HG03280 (cell line): ENCODE measurements around the gene WDSUB1.
A peak's percentile ranks its signal among the peaks of the same experiment; 100 is the strongest.

Source experiments
- ATAC-seq: cut with Tn5 transposase; IDR thresholded peaks from one replicate; pipeline ENCODE4 v1.9.1; 2021; ENCODE audit warnings: mild to moderate bottlenecking, moderate library complexity; ENCODE audit not compliant: unreplicated experiment

WDSUB1 gene

DNA sequence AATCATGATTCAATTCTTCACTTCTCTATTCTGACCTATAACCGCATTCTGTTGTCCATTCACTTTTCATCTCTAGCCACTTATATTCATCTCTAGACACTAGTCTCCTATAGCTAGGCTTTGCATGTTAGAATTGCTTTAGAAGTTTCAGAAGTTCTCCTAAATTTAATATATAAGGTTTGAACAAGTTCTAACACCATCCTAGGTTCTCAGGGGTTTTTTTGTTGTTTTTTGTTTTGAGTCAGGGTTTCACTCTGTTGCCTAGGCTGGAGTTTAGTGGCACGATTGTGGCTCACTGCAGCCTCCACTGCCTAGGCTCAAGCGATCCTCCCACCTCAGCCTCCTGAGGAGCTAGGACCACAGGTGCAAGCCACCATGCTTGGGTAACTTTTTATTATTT lies 19.9 kb downstream of the WDSUB1 start:
- peak; percentile 45 for ATAC-seq

DNA sequence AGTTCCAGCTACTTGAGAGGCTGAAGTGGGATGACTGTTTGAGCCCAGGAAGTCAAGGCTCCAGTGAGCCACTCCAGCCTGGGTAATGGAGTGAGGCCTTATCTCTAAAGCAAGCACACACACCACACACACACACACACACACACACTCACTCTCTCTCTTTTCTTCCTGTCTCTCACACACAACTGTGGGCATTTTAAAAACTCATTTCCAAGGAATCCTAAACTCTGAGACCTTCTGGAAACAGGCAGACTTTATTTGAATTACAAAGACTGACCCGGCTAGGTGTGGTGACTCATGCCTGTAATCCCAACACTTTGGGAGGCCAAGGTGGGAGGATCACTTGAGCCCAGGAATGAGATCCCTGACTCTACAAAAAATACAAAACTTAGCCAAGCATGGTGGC lies 21.3 kb downstream of the WDSUB1 start:
- ATAC-seq = no peak

DNA sequence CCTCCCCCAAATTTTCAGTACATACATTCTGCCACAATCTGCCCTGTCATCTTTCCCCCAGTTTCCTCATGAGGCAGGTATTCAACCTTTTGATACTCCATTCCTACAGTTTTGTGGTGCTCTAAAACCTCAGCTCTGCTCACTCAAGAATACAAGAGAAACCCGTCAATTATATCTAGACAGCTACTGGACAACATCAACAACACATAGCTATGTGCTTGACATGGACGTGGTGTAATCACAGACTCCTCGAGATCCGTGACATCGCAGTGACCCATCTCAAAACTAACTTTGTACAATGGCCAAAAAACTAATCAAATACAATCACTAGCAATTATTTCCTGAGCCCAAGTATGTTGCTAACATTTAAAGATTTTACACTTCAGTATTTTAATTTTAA lies 23.6 kb downstream of the WDSUB1 start:
- no peak for ATAC-seq

DNA sequence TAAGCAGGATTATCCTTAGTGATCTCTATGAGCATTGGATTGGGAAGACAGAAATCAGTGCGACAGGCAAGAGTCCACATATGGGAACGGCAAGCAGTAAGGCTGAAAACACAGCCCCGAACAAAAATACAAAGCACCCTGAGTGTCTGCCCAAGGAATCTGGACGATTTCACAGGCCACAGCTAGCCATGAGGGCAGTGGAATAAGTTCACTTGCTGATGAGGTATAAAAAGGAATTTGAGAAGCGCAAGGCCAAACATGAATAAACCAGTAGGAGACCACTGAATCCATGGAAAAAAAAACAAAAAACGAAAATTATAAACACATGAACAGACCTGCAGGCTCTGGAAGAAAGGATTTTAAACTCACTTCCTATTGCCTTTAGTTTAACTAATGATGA lies 24.3 kb downstream of the WDSUB1 start:
- no peak for ATAC-seq

DNA sequence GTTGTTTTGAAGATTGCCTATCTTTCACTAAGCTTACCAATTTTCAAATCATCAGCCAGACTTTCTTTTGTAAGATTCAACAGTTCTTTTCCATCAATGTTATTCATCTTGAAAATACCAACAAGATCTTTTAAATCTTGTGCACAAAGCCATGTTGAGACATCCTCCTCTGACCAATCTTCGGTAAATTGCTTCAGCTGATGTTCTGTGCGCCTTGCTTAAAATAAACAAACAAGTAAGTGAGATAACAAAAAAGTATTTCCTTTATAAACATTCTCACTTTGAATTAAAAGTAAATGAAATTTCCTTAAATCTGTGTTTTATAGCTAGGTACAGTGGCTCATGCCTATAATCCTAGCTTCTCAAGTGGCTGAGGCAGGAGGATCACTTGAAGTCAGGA lies 30.3 kb downstream of the WDSUB1 start:
- ATAC-seq = no peak

DNA sequence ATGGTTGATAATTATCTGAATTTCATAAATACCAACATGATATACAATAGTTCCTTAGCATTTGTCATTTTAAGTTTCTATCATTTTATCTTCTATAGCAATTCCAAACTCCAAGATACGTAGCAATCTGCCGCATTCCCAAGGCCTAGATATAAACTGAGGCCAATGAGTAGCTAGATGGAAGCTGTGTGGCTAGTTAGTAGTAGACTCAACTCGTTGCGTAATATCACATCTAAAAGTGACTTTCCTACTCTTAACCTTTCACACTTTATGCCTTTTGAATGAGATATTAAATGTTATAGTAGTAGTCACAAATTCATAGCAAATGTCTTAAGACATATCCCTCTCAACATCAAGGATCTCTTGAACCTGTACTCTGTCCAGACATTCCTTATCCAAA lies 33.6 kb downstream of the WDSUB1 start:
- no peak for ATAC-seq

DNA sequence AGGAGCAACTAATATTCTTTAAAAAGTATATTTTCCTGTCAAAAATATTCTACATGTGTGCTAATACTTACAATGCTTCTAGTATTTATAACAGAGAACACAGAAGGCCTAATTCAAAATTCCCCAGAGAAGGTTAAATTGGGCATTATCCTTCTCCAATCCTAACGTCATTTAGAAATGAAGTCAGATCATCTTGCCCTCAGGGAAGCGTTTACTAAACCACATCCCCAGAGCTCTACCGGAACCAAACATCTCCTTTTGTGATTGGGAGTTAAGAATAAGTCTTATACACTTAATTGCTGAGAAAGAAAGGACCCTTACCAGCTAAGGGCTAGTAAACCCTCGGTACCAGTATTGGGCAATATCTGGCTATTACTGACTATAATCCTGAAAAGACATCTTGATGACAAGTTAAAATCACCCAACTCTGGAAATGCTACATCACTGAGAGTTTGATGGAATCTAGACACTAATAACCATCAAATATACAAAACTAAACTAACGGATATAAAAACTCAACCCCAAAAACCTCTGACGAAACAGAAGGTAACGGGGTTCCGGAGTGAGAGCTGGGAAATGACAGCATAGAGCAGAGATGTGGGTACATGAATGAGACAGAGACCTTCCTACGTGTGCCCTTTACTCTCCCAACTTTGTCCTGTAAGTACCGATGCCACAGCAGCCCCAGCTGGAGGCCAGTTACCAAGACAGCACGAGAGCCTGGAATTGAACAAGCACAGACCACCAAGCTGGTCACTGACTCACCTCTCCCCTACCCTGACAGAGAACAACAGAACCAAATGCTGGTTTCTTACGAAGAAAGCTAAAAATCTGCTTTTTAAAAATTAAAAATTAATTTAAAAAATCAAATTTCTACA lies 35.0 kb downstream of the WDSUB1 start:
- ATAC-seq = no peak

DNA sequence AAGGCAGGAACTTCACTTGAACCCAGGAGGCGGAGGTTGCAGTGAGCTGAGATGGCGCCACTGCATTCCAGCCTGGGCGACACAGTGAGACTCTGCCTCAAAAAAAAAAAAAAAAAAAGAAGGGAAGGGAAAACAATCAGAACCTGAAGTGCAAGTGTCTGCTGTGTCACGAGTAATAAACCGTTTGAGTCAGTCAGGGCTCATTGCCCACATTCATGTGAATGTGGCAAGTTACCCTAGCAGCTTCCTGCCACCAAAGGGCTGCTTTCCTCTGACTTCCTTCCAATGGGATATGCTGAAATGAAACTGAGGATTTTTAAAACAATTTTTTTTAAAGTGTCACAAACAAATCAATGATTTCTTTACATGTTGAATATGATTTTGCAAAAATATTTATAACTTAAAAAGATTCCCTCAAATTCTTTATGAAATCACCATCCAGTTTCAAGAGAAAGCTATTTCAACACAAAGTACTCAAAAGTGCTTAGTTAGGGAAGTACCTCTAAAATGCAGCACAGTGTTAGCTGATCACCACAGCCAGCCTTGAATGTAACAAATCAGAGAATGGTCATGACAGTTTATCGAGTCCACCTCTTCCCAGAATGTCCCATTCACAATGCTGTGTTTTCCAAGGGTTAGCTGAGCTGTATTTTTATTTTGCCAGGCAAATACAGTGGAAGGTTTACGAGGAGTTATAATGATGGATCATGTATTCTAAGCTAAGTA lies 36.4 kb downstream of the WDSUB1 start:
- ATAC-seq = no peak

DNA sequence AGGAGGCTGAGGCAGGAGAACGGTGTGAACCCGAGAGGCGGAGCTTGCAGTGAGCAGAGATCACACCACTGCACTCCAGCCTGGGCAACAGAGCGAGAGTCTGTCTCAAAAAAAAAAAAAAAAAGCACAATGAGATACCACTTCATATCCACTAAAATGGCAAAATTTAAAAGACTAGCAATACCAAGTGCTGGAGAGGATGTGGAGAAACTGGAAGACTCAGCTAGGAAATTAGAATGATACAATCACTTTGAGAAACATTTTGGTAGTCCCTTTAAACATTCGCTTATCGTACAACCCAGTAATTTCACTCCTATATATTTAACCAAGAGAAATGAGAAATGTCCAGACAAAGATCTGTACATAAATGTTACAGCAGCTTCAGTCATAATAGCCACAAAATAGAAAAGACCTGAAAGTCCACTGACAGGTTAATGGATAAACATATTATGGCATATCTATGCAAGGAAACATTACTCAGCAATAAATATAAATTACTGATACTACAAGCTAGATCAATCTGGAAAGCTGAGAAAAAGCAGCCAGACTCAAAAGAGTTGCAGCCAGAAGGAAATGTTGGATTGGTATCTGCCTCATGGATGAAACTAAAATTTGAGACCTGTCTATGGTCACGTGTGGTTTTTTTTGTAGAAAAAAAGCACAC lies 40.0 kb downstream of the WDSUB1 start:
- no peak for ATAC-seq

DNA sequence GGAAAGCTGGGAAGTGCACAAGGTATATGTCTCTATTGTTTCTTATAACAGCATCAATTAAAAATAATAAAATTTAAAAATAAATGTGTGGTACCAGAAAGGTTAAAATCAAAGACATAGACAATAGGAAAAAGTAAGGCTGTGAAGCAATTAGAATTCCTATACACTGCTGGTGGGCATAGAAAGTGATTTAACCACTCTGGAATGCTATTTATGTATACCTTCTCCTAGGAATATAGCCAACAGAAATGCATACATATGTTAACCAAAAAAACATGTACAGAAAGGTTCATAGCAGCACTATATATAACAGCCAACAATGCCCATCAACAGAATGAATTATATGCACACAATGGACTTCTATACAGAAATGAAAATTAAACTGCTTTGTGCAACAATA lies 43.0 kb downstream of the WDSUB1 start:
- no peak for ATAC-seq

DNA sequence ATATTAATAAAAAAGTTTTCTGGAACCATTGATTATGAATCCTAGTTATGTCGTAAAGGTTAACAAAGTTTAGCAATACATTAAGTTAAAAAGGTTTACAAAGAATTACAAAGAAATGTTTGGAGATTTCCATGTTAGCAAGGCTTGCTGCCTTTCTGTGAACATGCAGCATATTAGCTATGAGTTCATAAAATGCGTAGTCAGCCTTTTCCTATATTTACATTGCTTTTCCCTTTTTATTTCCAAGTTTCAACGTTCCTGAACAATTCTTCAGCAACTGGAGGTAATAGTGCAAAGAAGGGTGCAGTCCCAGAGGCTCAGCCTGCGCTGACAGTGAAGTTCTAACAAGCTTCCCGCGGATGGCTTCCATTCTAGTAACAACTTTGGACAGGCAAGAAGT lies 51.6 kb downstream of the WDSUB1 start:
- no peak for ATAC-seq

DNA sequence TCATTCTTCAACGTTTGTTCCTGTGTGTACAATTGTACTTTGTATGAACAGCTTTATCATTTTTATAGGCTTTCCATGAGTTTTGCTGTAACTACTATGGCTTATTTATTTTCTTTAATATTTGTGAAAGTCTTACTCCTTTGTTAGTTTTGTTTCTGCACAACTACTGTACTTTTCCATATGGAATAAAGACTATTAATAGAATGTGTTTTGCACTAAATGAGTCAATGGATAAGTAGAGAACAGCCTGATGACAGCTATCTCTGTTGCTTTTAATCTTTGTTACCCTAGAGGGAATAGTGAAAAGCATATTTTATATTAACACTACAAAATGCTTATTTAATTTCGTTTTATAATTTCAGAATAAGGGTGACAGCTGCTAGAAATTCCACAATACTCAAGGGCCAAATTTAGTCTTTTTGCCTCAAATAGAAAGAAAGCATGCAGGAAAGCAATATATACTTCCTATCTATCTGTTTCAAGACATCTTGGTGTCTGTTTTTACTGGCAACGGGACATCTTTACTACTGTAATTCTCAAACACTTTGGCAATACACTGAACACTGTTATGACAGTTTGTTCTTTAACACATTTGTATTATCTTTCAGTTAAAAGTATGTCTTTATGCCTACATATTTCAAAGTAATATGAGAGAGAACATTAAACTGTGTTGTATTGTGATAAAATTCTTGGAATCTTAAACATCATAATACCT lies 53.9 kb downstream of the WDSUB1 start:
- no peak for ATAC-seq

DNA sequence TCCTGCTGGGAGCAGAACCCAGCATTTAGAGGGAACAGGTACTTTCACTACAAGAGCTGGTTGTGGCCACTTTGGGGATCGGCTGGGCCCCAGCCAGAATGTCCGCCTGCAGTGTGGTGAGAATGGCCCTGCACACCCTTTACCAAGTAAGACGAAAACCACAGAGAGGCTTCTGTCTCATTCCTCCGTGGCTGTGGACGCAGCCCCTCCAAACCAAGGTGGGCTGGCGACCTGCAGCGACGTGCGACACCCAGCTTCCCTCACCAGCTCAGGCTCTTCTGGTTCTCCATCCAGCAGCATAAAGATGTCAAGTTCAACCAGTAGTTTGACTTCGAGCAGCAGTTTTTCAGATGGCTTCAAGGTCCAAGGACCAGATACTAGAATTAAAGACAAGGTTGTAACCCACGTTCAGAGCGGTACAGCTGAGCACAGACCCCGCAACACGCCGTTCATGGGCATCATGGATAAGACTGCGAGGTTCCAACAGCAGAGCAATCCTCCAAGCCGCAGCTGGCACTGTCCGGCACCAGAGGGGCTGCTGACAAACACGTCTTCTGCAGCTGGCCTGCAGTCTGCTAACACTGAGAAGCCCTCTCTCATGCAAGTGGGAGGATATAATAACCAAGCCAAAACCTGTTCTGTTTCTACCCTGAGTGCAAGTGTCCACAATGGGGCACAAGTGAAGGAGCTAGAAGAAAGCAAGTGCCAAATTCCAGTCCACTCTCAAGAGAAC lies 56.2 kb downstream of the WDSUB1 start:
- ATAC-seq = no peak

DNA sequence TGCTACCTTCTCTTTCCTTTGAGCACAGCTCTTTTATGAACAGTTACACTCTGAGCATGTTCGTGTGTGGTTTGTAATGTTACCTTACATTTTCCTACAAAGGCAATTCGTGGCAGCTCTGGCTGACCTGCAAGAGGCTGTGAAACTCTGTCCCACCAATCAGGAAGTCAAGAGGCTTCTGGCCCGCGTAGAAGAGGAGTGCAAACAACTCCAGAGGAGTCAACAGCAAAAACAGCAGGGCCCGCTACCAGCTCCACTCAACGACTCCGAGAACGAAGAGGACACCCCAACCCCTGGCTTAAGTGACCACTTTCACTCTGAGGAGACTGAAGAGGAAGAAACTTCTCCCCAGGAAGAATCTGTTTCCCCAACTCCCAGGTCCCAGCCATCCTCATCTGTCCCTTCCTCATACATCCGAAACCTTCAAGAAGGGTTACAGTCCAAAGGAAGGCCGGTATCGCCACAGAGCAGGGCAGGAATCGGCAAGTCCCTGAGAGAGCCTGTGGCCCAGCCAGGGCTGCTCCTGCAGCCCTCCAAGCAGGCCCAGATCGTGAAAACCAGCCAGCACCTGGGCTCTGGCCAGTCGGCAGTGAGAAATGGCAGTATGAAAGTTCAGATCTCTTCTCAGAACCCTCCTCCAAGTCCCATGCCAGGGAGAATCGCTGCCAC lies 56.9 kb downstream of the WDSUB1 start:
- ATAC-seq = no peak

DNA sequence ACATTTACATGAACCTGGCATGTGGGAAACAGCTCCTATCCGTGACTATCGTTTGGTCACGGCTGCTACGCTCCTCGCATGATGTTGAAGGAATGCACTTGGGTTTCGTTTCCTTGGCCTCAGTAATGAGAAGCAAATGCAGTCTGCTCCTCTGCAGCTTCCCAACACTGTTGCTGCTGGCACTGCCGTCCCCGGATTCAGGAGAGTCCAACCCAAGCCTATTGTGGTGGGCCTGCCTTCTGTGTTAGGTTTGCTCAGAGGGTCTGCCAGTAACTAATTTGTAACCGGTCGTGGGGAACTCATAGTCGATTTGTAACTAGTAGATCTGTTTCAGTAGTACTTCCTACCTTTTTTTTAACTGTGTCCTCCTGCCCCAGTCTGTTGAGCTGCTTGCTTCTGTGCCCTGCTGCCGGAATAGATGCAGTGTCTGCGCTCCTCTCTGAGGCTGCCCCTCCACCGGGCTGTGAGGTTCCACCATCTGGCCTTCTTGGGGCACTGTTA lies 58.4 kb downstream of the WDSUB1 start:
- no peak for ATAC-seq

DNA sequence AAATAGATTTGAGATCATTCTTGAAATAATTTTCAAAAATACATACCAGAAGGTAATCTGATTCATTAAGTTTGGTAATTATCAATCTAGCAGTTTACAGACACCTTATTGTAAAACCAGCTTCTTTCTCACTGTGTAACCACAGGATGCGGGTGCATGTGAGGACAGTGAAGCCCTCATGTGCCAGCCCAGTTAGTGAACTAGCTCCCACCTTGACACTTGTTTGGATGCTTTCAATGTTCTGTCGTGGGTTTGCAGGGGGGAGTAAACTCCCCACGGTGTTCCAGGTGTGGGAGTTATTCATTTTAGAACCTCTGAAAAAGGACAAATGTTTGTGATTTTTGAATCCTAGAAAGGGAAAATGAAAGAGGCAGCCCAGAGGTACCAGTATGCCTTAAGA lies 59.0 kb downstream of the WDSUB1 start:
- no peak for ATAC-seq

DNA sequence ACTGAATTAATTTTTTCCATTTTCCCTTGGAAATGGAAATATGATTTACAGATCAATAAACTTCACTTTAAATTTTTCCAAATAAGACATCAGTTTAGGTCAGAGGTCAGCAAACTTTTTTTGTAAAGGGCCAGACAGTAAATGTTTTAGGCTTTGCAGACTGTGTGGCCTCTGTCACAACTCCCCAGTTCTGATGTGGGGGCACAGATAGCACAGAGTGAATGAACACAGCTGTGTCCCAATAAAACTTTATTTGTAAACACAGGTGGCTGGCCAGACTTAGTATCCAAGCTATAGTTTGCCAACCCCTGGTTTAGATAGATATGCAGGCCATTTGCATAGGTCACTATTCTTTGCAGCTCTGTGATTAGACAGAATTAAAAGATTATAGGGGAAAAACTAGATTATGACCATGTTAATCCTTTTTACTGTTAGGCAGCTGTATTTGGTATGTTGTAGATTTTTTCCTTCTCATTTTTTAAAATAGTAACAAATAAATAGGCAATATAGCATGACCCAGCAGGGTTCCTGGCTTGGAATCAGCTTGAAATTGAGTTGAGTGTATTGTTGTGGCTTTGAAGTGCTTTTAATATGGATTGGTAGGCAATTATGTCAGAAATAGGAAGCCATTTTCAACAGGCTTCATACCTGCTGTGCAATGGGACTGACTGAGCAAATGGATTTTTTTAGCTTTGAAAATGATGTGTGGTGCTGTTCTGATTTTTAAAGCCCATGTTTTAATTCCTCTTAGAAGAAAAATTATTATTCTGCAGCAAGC lies 59.7 kb downstream of the WDSUB1 start:
- no peak for ATAC-seq

DNA sequence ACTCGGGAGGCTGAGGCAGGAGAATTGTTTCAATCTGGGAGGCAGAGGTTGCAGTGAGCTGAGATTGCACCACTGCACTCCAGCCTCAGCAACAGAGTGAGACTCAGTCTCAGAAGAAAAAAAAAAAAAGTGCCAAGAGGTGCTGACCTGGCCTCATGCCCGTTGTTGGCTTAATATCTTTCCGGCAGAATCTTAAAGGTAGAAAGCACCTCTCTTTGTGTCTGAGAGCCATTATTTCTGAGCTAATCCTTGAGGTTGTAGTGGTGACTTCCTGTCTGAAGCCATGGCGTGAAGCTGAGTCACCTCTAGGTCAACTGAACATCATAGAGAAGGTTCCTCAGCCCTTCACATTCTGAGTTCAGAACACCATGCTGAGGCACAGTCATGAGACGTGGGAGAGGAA lies 60.4 kb downstream of the WDSUB1 start:
- ATAC-seq = no peak
